Activated CD4-positive, alpha-beta T cell treated with anti-CD3 and anti-CD28 coated beads, Interleukin-2, amount 50 U/mL, for 48 hours (primary cell): ENCODE data around the gene PRLHR.
"Not testable (repeated sequence)": the region's sequence is repeated elsewhere in the genome, so short reads cannot be mapped to it uniquely, and the experiment has no call there.

ENCODE experiments used
- DNase-seq, 2 experiments: peaks; one replicate each; pipeline ENCODE4 v3.0.0-alpha.2; 2020

The PRLHR gene

DNA sequence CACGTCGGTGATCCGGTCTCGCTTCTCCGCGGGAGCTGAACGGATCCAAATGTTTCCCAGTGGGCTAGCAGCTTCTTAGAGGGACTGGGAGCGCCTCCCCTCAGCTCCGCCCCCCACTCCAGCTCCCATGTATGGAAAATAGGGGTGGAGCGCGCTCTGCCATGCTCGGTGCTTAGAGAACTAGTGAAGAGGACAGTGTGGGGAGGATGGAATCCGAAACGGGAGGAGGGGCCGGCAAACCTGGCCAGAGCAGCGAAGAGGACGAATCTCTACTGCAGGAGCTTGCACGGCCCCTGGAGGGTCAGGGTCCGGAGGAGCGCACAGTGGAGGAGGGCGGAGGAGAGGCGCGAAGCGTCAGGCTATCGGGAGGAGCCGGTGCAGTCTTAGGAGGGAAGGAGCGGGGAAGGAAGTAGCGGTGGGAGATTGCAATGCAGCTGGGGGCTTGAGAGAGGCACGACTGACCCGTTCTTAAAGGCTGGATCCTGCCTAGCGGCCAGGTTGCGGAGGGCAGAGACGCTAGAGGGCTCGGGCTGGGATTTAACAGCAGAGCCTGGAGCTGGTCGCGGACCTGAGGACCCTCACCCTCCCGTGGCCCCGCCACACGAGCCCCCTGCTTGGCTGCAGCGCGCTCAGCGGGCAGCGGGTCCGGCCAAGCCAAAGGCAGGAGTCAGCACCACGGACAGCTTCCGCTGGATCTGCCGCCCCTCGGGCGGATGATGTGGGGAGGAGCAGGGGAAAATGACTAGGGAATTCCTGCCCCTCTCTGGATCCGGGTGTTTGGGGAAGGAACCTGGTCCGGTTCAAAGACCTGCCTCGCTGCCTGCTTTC, at the start of gene PRLHR:
Gene PRLHR (minus strand): TSS at position 51 of the 828 bp plus-strand sequence. CDS start 404 bp downstream, outside the sequence.
- DNase-seq = peak in 1 of 2 experiments; percentile 12

DNA sequence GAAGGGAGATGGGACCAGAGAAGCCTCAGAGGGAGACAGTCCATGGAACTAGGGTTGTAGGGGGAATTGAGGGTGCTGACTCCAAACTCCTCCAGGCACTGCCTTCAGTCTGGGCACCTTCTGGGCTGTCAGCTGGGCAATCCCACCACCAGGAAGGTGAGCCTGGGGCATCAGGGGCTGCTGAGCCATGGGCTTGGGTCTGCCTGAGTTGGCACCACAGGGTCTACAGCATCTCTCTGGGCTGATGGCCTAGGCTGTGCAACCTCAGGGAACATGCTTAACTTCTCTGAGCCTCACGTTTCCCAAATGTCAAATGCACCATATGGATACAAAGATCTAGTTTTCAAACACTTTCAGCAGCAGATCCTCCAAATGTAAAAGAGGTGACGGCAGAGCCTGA, 46.8 kb upstream of the PRLHR start:
- no peak for DNase-seq

- DNase-seq = no peak
Measured at GRCh38 chr10:118638680-118639079, 43.2 kb upstream of the PRLHR start.

DNA sequence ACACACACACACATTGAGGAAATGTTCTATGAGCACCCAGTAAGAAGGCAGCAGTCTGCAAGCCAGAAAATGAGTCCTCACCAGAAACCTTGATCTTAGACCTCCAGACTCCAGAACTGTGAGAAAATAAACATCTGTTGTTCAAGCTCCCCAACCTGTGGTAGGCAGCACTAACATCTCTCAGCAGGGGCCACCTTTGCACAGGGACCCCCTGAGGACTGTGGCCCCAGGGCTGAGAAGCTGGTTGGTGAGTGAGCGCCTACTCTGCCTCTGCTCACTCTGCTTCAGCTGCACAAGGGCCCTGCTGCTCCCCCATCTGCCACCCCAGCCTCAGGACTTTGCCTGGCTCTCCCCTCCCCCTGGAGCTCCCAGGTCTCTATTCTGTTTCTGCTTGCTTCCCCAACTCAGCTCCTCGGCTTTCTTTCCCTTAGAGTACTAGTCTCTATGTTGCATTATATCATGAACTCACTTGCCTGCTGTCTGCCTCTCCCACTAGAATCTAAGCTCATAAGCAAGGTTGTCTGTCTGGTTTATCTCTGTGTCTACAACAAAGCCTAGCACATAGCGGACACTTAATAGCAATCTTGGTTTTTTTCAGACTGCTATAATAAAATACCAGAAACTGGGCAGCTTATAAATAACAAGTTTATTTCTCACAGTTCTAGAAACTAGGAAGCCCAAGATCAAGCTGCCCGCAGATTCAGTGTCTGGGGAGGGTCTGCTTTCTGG, 40.4 kb upstream of the PRLHR start:
- no peak for DNase-seq

DNA sequence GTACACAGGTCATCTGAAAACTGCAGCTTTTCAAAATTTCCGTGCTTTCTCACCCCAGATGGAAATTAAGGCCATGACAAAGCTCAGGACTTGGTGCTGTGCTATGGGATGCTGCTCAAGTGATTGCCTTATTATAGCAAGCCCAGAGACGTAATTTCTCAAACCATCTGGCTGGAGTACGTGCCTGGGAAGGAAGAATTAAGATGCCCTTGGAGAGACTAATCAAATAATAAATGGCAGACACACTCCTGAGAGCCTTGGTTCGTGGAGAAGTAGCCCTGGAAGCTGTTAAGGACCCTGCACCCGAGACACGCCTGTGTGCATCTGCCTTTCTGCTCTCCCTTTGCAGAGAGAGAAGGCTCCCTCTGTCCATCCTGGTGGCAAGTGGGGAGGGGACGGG, 38.3 kb upstream of the PRLHR start:
- no peak for DNase-seq

DNA sequence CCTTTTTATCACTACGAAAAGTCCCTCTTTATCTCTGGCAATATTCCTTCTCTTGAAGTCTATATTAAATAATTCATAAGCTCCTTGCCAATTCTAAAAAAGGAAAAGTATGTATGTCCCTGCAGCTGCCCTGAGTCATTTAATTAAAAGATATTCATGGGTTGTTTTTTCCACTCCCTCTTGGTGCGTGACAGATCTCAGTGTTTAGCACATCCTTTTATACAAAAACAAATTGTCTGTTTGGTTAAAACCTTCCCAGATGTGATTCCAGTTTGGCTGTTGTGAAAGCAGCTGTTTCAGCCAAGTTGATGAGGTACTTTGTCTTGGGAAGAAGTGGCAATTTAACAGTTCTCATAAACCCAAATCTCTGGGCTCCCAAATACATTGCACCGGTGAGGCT, 33.8 kb upstream of the PRLHR start:
- DNase-seq = no peak

DNA sequence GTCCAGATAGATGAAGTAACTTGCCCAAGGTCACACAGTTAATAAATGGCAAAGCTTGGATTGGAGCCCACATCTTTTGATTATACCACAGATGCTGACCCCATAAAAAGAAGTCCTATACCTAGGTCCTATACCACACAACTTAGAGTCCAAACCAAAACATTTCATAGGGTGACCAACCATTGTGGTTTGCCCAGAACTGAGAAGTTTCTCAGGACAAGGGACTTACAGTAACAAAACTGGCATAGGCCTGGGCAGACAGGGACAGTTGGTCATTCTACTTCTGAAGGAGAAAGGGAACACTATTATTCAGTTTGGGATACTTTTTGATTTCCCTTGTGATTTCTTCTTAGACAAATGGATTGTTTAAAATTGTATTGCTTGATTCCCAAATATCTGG, 32.9 kb upstream of the PRLHR start:
- no peak for DNase-seq

DNA sequence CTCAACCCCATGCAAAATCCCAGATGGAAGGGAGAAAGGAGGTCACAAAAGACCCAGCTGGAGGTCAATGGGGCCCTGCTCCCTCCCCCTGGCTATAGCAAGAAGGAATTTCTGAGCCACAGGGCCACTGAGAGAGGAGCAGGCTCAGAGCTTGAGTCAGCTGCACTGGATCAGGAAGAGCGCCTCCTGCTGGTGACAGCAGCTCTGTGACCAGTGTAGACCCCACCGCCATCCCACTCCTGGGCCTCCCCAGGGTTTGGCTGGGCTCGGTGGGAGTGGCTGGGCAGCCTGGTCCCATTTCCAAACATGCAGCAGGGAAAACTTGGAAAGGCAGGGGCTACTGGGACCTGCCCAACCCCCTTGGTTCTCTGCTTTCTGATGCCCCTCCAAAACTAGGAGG, 31.5 kb upstream of the PRLHR start:
- DNase-seq = no peak

- no peak for DNase-seq
Measured at GRCh38 chr10:118625504-118625903, 30.1 kb upstream of the PRLHR start.

DNA sequence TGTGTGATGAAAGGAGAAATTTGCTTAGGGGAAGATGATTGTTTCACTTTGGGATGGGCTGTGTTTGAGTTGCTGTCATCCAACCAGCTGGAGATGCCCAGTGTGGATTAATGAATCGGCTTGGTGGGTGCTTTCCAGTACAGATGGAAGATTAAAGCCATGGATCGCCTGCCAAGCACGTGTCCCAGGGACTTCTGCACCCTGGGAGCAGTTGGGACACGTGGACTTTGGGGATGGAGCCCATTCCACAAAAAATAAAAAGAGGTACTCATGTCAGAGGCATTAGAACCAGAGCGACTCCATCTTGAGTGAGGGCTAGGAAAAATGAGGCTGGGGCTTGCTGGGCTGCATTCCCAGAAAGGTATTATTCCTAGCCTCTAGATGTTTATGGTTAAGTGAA, 29.3 kb upstream of the PRLHR start:
- DNase-seq = no peak

DNA sequence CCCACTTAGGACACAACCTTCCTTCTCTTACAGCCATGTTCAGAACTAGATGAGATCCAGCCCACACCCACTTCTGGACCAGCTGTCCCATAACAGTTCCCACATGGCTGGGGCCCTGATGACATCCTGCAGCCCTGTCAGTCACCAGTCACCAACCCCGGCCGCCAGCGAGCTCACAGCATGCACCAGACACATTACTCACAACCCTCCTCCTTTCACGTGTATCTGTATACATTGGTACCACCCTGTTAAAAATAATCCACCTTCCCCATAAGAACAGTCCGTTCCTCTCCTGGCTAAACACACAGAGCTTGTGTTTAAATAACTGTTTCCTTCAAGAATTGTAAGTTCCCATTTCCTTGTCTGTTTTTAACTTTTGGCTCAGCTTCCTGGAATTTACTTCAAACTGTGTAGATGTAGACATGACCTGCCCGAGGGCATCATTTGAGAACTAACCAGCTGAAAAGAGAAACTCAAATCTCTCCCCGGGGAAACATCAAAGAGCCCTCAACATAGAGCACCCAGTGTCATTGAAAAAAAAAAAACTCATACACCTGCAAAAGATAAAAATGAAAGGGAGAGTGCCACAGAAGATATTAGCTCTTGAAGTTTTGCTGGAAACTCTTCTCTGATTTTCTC, 26.0 kb upstream of the PRLHR start:
- peak; percentile 5 to 24 for DNase-seq

DNA sequence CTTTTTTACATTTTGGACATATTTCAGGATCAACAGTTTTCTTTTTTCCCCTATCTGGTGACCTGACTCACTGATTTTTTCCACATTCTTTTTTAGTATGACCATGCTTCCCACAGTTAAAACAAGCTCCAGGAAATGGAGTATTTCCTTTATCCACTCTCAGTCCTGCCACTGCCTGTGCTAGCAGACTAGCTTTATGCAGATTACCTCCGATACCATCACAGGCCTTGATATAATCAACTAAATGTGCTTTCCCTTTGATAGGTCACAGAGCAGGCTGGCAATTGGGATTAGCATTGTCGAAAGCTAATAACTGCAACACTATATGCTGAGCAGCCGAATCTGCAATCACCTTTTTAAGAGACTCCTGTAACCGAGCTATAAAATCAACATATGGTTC, 18.4 kb upstream of the PRLHR start:
- not testable (repeated sequence) for DNase-seq

DNA sequence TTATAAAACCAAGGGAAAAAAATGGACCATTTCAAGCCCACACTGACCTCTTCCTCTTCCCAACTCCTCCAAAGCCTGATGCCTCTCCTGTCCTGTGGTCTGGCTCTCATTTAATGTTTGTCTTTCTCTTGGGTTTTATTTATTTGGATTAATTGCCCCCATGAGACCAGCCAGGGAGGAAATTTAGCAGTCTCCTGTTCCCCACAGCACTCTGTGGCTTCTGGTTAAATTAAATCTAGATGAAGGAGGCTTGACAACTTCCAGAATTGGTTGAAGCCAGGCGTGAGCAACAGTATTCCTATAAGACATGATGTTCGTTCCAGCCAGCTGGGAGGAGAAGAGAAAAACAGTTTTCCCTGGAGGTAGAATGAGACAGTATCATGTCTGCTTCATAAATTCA, 15.1 kb upstream of the PRLHR start:
- no peak for DNase-seq

- no peak for DNase-seq
Measured at GRCh38 chr10:118607768-118608354, 12.4 kb upstream of the PRLHR start.

GRCh38 chr10:118605694-118606093, 10.2 kb upstream of the PRLHR start:
- no peak for DNase-seq

DNA sequence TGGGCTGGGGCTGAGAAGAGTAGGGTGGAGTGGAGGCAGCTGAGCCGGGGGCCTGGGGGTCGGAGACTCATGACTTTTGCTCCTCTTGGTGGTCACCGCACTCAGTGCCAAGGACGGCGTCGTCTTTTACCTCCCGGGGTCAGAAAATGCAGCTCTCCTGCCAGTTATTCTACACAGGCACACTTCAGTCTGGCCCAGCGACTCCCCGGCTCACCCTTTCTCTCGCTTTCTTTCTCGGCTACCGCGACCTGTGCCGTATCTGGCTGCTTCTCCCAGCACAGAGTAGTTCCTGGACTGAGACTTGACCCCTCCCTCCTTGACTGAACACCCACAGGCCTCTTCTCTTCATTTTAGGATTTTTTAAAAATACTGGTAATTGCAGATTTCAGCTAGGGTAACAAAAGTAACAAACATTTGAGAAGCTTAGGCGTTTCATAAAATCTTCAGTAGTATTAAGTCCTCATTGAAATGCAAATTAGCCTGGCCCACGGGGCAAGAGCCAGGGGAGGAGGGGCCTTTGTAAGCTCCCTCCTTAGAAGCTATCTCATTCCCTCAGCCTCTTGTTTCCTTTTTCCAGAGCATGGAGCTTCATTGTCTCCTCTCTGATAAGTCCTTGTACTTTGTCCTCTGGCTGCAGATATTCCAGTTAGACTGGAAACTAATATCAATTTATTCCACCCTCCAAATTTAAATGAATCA, 1.1 kb upstream of the PRLHR start:
- no peak for DNase-seq

DNA sequence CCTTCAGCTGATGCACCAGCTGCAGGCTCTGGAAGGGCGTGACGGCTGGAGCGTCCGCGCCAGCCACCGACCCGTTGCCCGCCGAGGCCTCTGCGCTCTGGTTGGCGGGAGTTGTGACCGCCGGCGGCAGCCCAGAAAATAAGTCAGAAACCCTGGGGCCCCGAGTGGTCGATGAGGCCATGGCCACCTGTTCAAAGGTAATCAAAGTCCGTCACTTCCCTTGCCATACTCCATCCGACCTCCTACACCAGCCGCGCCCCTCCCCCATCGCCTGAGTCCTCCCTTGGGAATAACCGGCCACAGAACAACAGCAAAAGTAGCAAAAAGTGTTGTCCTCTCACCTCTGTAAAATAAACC, 406 bp downstream of the PRLHR start:
- DNase-seq = no peak

DNA sequence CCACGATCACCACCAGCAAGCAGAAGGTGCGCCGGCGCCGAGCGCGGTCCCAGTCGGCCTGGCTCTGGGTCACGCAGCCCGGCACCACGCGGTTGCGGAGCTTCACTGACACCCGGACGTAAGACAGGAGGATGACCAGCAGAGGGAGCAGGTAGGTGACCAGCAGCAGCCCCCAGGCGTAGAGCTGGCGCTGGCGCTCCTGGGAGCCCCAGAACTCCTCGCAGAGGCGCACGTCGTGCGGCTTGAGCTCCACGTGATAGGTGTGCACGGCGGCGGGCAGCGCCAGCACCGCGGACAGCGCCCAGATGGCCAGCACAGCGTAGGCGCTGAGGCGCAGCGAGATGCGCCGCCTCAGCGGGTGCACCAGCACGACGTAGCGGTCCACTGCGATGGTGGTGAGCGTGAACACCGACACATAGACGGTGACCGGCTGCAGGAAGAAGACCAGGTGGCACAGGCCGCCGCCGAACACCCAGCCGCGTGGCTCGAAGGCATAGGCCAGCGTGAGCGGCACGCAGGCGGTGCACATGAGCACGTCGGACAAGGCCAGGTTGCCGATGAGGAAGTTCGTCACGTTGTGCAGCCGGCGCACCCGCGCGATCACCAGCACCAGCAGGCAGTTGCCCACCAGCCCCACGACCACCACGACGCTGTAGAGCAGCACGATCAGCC, 920 bp downstream of the PRLHR start:
- DNase-seq = peak; percentile 17 to 33

GRCh38 chr10:118592675-118593330, 2.6 kb downstream of the PRLHR start:
- no peak for DNase-seq

GRCh38 chr10:118590334-118590733, 5.1 kb downstream of the PRLHR start:
- no peak for DNase-seq

GRCh38 chr10:118587881-118588651, 7.4 kb downstream of the PRLHR start:
- no peak for DNase-seq
